Esophagus muscularis mucosa (tissue), 4 donors: ENCODE data around the gene SNX20. TPM values are rescaled to one million over a fixed set of nuclear protein-coding genes. Genes with fewer than 3 reads are reported as not detected.

Source experiments
- DNase-seq: peaks from one replicate; pipeline ENCODE4 v3.0.0-alpha.2; 2017; ENCODE audit errors: extremely low spot score
- H3K27ac ChIP-seq, 4 donors: fragments of 200-600 bp; sonication (generic); replicated peaks in 1 of 4; 1 replicate in 3 of 4; 2 replicates in 1 of 4; pipeline ENCODE4 v1.5.1; 2016 to 2019; ENCODE audit warnings: mild to moderate bottlenecking in 1 of 4
- H3K27me3 ChIP-seq, 4 donors: fragments of 200-600 bp; sonication (generic); one replicate each; pipeline versions ENCODE4 v1.5.1 to v1.6.0; 2016 to 2019
- H3K36me3 ChIP-seq, 4 donors: fragments of 200-600 bp; sonication (generic); one replicate each; pipeline ENCODE4 v1.5.1; 2016 to 2019
- H3K4me1 ChIP-seq, 4 donors: fragments of 200-600 bp; sonication (generic); one replicate each; pipeline ENCODE4 v1.5.1; 2016 to 2019
- H3K4me3 ChIP-seq, 4 donors: fragments of 200-600 bp; sonication (generic); 1 replicate in 2 of 4; 2 replicates in 2 of 4; pipeline ENCODE4 v1.5.1; 2016 to 2019; ENCODE audit warnings: mild to moderate bottlenecking in 4 of 4, moderate library complexity in 1 of 4
- H3K9me3 ChIP-seq, 4 donors: fragments of 200-600 bp; sonication (generic); 1 replicate in 3 of 4; 2 replicates in 1 of 4; pipeline ENCODE4 v1.5.1; 2016 to 2019
- EP300 ChIP-seq: sonication (generic); formaldehyde crosslinking; IDR thresholded peaks from one replicate; pipeline ENCODE4 v1.6.1; 2017; ENCODE audit warnings: antibody characterized with exemption
- POLR2A ChIP-seq: fragments of 450-650 bp; IDR thresholded peaks from one replicate; pipeline ENCODE4 v1.6.1; 2017; ENCODE audit warnings: antibody characterized with exemption, moderate library complexity, mild to moderate bottlenecking, low read depth
- POLR2AphosphoS5 ChIP-seq, 2 donors: sonication (generic); formaldehyde crosslinking; IDR thresholded peaks; one replicate each; pipeline ENCODE4 v1.6.1; 2017; ENCODE audit warnings: antibody characterized with exemption in 2 of 2
- WGBS: methylation state at CpG from one replicate; pipeline ENCODE4 v1.1.5; 2018; 5-methylcytosine and 5-hydroxymethylcytosine counted together
- intact Hi-C: fragments of 100-400 bp; cut with DNase I; formaldehyde crosslinking; loops from one replicate; pipeline ENCODE4 v1.15.1; 2023
- total RNA-seq, 4 donors: library from RNA; depleted of rRNA; stranded (reverse); fragments of >200 nt; gene quantifications; one replicate each; pipeline versions ENCODE4 v1.1.0 to v1.2.1, GENCODE V29; 2016
- TF ChIP-seq, protein P1 (sequence below), 3 experiments: fragments of 200-600 bp in 2 of 3; fragments of 450-650 bp in 1 of 3; sonication (generic) in 2 of 3; IDR thresholded peaks; one replicate each; pipeline ENCODE4 v1.5.1; 2017 to 2019; ENCODE audit warnings: antibody characterized with exemption in 3 of 3, mild to moderate bottlenecking in 2 of 3, moderate library complexity in 1 of 3

SNX20 gene
- total RNA-seq, 4 donors from 2014 or later = 0.39 to 5.0 (median 1.8) TPM

DNA sequence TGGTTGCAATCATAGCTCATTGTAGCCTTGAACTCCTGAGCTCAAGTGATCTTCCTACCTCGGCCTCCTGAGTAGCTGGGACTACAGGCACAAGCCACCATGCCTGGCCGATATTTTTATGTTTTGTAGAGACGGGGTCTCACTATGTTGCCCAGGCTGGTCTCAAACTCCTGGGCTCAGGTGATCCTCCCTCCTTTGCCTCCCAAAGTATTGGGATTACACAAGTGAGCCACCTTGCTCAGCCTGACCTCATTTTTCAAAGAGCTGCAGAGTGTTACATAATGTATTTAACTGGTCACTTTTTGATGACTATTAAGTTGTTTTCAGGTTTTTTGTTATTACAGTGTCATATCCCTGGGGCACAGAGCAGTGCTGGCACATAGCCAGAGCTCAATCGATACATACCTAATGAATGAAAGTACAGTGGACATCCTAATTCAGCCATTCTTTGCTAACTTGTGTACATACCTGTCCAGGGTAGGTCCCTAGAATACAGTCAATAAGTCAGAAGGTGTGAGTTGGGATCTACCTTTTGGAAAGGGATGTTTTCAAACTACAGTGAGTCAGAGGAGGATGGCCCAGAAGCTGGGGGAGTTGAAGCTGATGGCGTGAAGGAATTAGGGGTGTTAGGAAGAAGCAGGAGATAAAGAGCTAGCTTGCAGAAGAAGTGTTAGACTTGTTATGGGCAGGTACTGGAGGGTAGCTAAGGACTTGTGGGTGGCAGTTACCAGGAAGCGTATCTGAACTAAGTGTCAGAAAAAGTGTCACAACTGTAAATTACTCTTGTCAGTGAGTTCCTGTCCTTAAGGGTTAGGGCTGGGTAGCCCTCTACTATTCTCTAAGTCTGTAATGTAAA is 40.7 kb upstream of the SNX20 start:
- WGBS = 94% methylated on average over 6 of the region's 6 CpGs
- H3K36me3 ChIP-seq = peaks cover 0 to 10% (median 0%) of the 10 kb centered on the region in 4 donors
- intact Hi-C loops = no loop called here
- H3K4me3 ChIP-seq = no peak overlapping the region
- H3K4me1 ChIP-seq = peaks cover 0 to 11% (median 0%) of the 10 kb centered on the region in 4 donors
- no peak for TF ChIP-seq POLR2A
- no peak for TF ChIP-seq POLR2AphosphoS5 (IDR thresholded peaks at IDR 0.05)
- TF ChIP-seq EP300 = no peak
- no peaks in the 10 kb centered on the region for H3K27me3 ChIP-seq
- H3K9me3 ChIP-seq = no peaks in the 10 kb centered on the region
- no peak overlapping the region for H3K27ac ChIP-seq
- DNase-seq = no peak

DNA sequence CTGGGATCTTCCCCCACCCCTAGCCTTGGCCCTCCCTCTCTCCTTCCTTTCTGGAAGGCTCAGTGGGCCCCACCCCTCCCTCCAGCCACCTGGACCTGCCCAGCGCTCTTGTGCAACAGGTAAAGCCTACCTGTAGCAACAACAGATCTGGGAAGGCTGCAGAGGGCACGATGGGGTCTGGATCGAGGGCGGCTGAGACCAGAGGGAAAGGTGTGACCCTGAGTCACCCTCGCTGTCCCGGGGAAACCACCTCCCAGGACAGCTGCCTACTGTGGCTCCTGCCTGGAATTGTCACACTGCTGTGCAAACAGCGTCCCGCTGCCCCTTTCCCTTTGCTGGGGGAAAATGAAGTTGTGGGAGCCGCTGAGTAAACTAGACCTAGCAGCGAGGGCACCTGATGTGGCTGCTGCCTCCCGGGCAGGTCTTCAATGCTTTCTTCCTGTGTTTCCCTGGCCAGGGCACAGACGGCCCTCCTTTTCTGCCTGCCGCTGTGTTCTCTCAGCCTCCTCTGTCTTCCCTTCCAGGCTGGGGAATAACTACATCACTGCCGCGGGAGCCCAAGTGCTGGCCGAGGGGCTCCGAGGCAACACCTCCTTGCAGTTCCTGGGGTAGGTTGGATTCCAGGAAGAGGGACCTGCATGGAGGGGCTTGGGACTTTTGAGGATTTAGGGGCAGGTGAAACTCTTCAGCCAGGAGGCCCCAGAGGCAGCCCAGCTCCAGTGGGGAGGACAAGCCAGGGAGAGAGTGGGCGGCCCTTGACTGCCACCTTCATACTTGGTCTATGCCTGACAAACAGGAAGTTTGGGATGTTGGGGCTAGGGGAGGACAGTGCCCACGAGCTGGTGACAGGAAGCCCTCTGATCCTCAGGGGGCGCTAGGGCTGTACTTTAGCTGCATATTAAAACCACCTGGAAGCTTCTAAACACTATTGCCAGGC is 38.6 kb upstream of the SNX20 start:
- intact Hi-C loops = no loop called here
- TF ChIP-seq POLR2AphosphoS5 (IDR thresholded peaks at IDR 0.05) = no peak
- TF ChIP-seq, protein P1, sequence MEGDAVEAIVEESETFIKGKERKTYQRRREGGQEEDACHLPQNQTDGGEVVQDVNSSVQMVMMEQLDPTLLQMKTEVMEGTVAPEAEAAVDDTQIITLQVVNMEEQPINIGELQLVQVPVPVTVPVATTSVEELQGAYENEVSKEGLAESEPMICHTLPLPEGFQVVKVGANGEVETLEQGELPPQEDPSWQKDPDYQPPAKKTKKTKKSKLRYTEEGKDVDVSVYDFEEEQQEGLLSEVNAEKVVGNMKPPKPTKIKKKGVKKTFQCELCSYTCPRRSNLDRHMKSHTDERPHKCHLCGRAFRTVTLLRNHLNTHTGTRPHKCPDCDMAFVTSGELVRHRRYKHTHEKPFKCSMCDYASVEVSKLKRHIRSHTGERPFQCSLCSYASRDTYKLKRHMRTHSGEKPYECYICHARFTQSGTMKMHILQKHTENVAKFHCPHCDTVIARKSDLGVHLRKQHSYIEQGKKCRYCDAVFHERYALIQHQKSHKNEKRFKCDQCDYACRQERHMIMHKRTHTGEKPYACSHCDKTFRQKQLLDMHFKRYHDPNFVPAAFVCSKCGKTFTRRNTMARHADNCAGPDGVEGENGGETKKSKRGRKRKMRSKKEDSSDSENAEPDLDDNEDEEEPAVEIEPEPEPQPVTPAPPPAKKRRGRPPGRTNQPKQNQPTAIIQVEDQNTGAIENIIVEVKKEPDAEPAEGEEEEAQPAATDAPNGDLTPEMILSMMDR (IDR thresholded peaks at IDR 0.05) = no peak
- TF ChIP-seq POLR2A = no peak
- TF ChIP-seq EP300 = no peak
- H3K9me3 ChIP-seq = no peaks in the 10 kb centered on the region
- 85% methylated on average over 20 of the region's 20 CpGs for WGBS
- no peak overlapping the region for H3K27ac ChIP-seq
- H3K4me1 ChIP-seq = peaks cover 0 to 11% (median 0%) of the 10 kb centered on the region in 4 donors
- no peak overlapping the region for H3K4me3 ChIP-seq
- H3K27me3 ChIP-seq = no peaks in the 10 kb centered on the region
- H3K36me3 ChIP-seq = no peaks in the 10 kb centered on the region
- no peak for DNase-seq

DNA sequence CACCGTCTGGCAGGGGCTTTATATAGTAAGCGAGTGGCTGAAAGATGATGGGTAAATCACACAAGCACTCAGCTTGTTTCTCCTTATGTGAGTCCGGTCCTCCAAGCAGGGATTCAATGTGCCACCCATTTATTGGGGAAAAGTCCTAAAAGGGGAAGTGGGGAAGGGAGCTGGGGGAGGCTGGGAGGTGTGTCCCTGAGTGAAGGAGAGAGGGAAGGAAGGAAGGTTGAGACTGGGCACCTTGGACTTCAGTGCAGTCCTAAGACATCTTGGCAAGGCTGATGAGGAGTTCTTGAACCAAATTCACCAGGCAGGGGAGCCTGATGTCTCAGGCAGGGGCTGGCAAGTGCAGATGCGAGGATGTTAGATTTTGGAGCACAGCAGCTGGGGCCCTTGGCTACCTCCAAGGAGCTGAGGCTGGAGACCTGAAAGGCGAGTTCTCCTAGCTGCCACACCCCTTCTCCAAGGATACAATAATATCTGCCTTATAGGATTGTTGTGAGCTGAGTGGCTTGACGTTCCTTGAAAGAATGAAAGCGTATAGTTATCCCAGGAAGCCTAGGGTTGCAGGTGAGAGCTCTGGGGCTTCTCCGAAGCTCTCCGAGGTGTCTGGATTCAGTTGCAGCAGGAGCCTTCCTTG is 37.8 kb upstream of the SNX20 start:
- intact Hi-C loops = no loop called here
- Histone ChIP-seq H3K4me3 (no peak overlapping the region), H3K36me3 (no peaks in the 10 kb centered on the region), H3K9me3 (no peaks in the 10 kb centered on the region), H3K27ac (no peak overlapping the region), H3K27me3 (no peaks in the 10 kb centered on the region), H3K4me1 (peaks cover 0 to 11% (median 0%) of the 10 kb centered on the region in 4 donors)
- 76% methylated on average over 8 of the region's 9 CpGs for WGBS
- TF ChIP-seq, protein P1 (IDR thresholded peaks at IDR 0.05) = no peak
- TF ChIP-seq POLR2A = no peak
- TF ChIP-seq EP300 = no peak
- TF ChIP-seq POLR2AphosphoS5 (IDR thresholded peaks at IDR 0.05) = no peak
- DNase-seq = no peak

DNA sequence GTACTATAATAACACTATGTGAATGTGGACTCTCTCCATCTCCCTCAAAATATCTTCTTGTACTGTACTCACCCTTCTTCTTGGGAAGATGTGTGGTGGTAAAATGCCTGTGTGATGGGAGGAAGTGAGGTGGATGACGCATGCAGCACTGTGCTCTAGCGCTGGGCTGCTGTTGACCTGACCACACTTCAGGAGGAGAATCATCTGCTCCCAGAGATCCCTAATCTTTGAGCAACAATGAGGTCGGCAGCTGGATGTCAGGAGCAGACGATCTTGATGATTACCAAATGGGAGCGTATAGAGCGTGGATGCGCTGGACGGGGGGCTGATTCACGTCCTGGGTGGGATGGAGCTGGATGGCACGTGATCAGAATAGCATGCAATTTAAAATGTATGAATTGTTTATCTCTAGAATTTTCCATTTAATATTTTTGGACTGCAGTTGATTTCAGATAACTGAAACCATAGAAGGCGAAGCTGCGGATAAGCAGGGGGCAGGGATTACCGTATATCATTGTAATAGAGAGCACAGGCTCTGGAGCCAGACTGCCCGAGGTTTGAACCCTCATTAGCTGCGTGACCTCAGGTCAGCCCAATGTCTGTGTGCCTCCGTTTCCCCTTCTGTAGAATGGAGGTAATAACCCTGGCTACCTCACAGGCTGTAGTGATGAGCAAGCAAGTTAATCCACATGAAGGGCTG is 37.1 kb upstream of the SNX20 start:
- H3K36me3 ChIP-seq = no peaks in the 10 kb centered on the region
- TF ChIP-seq, protein P1 (IDR thresholded peaks at IDR 0.05) = no peak
- TF ChIP-seq POLR2A = no peak
- no peak for TF ChIP-seq POLR2AphosphoS5 (IDR thresholded peaks at IDR 0.05)
- no peak for TF ChIP-seq EP300
- no peaks in the 10 kb centered on the region for H3K9me3 ChIP-seq
- H3K27me3 ChIP-seq = no peaks in the 10 kb centered on the region
- 50% methylated on average over 16 of the region's 16 CpGs for WGBS
- no peak overlapping the region for H3K4me3 ChIP-seq
- H3K4me1 ChIP-seq = peaks cover 0 to 11% (median 0%) of the 10 kb centered on the region in 4 donors
- DNase-seq = no peak
- intact Hi-C loops = no loop called here
- no peak overlapping the region for H3K27ac ChIP-seq
